K562 (cell line): ENCODE data around the gene GINS1. TPM values are rescaled to one million over a fixed set of nuclear protein-coding genes. Genes with fewer than 3 reads are reported as not detected.

Experiments used
- CHAMP1 ChIP-seq: fragments of 450-650 bp; IDR thresholded peaks from 2 replicates; pipeline ENCODE4 v1.6.1; 2016; ENCODE audit warnings: mild to moderate bottlenecking
- CHD4 ChIP-seq: fragments of 200-600 bp; sonication (generic); IDR thresholded peaks from 3 replicates; pipeline ENCODE4 v1.6.1; 2012; ENCODE audit warnings: low read depth, mild to moderate bottlenecking, mixed read lengths, low read length, inconsistent platforms; ENCODE audit not compliant: insufficient read depth, insufficient replicate concordance, poor library complexity, severe bottlenecking
- GATAD2B ChIP-seq: fragments of 450-650 bp; IDR thresholded peaks from 2 replicates; pipeline ENCODE4 v1.6.1; 2017; ENCODE audit warnings: mild to moderate bottlenecking, borderline replicate concordance
- GMEB1 ChIP-seq: fragments of 250-450 bp; sonication (Bioruptor Pico); IDR thresholded peaks from 2 replicates; pipeline ENCODE4 v1.4.0; 2020; ENCODE audit warnings: mild to moderate bottlenecking
- L3MBTL2 ChIP-seq: fragments of 450-650 bp; IDR thresholded peaks from 2 replicates; pipeline ENCODE4 v1.6.1; 2016; ENCODE audit warnings: mild to moderate bottlenecking, moderate library complexity
- PHTF2 ChIP-seq: fragments of 250-450 bp; sonication (Bioruptor Pico); IDR thresholded peaks from 2 replicates; pipeline ENCODE4 v1.5.0; 2021; ENCODE audit warnings: mild to moderate bottlenecking
- RBM15 ChIP-seq: fragments of 200-400 bp; formaldehyde crosslinking; IDR thresholded peaks from 2 replicates; pipeline ENCODE4 v1.6.1; 2018; ENCODE audit warnings: mild to moderate bottlenecking, low read length, moderate library complexity; ENCODE audit not compliant: insufficient read depth
- RFX5 ChIP-seq: IDR thresholded peaks from 2 replicates; pipeline ENCODE4 v1.6.1; 2011; ENCODE audit warnings: low read depth, mild to moderate bottlenecking, improper control_type of control experiment, low read length
- SOX6 ChIP-seq: fragments of 450-650 bp; IDR thresholded peaks from 2 replicates; pipeline ENCODE4 v1.6.1; 2014; ENCODE audit warnings: mild to moderate bottlenecking
- TAF15 ChIP-seq: fragments of 200-400 bp; formaldehyde crosslinking; IDR thresholded peaks from 2 replicates; pipeline ENCODE4 v1.6.1; 2017; ENCODE audit warnings: mild to moderate bottlenecking, low read depth, low read length, moderate library complexity
- TBP ChIP-seq: optimal IDR thresholded peaks from 2 replicates; pipeline ENCODE3; 2011; ENCODE audit warnings: low read depth, low read length, improper control_type of control experiment
- U2AF1 ChIP-seq: fragments of 200-400 bp; formaldehyde crosslinking; optimal IDR thresholded peaks from 2 replicates; pipeline ENCODE3; 2017; ENCODE audit warnings: mild to moderate bottlenecking, low read depth, low read length, moderate library complexity
- ZNF197 ChIP-seq: fragments of 200-800 bp; sonication (Bioruptor generic); IDR thresholded peaks from 2 replicates; pipeline ENCODE4 v1.6.1; 2016; ENCODE audit warnings: low read depth, missing genetic modification characterization, missing compliant biosample characterization
- ZNF23 ChIP-seq: fragments of 250-450 bp; sonication (Bioruptor Pico); IDR thresholded peaks from 2 replicates; pipeline ENCODE4 v1.4.0; 2020; ENCODE audit warnings: mild to moderate bottlenecking
- ZNF280A ChIP-seq: fragments of 450-650 bp; IDR thresholded peaks from 2 replicates; pipeline ENCODE4 v1.6.1; 2018; ENCODE audit warnings: mild to moderate bottlenecking, low read depth; ENCODE audit not compliant: partially characterized antibody
- ZNF398 ChIP-seq: fragments of 250-450 bp; sonication (Bioruptor Pico); IDR thresholded peaks from 2 replicates; pipeline ENCODE4 v1.8.0; 2021; ENCODE audit warnings: moderate library complexity, mild to moderate bottlenecking, inconsistent platforms
- ZNF561 ChIP-seq: fragments of 450-650 bp; formaldehyde crosslinking; conservative IDR thresholded peaks from 2 replicates; pipeline ENCODE4 v1.4.0; 2020; ENCODE audit warnings: mild to moderate bottlenecking, moderate library complexity
- ZNF655 ChIP-seq: fragments of 250-450 bp; sonication (Bioruptor Pico); IDR thresholded peaks from 2 replicates; pipeline ENCODE4 v1.5.0; 2021
- polyA plus RNA-seq, 8 experiments: library from polyadenylated mRNA; depleted of rRNA in 4 of 8; stranded (reverse) in 5 of 8; unstranded in 3 of 8; fragments of >200 nt; fragmentation: Nextera tagmentation in 2 of 8; fragmentation: Illumina TruSeq in 1 of 8; extraction: Ambion mirVana in 2 of 8; extraction: Trizol in 1 of 8; gene quantifications; 2 replicates each; pipeline versions ENCODE4 v1.2.1 to v1.2.3, GENCODE V29; 2011 to 2014; ENCODE audit warnings: inconsistent platforms in 1 of 8, missing spikeins in 1 of 8
- total RNA-seq, 7 experiments: library from RNA; depleted of rRNA in 6 of 7; stranded (reverse); fragments of >200 nt in 6 of 7; fragmentation: Illumina TruSeq in 2 of 7; extraction: Trizol in 2 of 7; gene quantifications; 2 replicates each; pipeline versions ENCODE4 v1.2.1 to v1.2.3, GENCODE V29; 2011 to 2021; ENCODE audit warnings: low replicate concordance in 1 of 7

Gene GINS1
- total and polyA plus RNA-seq, 9 of the 15 experiments (the other 6 are each of a cell fraction or from before 2014, with no cell fraction given) = 13.1 to 31.8 (median 24.1) TPM

- no peak for TF ChIP-seq RBM15
- no peak for TF ChIP-seq ZNF197 (CRISPR knock-in tag)
- no peak for TF ChIP-seq GMEB1 (CRISPR knock-in tag)
- TF ChIP-seq ZNF398 (CRISPR knock-in tag) = no peak
- TF ChIP-seq CHD4 = no peak
- no peak for TF ChIP-seq ZNF280A
- no peak for TF ChIP-seq CHAMP1
- no peak for TF ChIP-seq ZNF655 (CRISPR knock-in tag)
- no peak for TF ChIP-seq ZNF561
- TF ChIP-seq L3MBTL2 = 0 out of 2 replicates have a peak, but pooled peaks have one; percentile 31
- TF ChIP-seq PHTF2 (CRISPR knock-in tag) = no peak
- no peak for TF ChIP-seq TAF15
- TF ChIP-seq GATAD2B = no peak
- no peak for TF ChIP-seq RFX5
- no peak for TF ChIP-seq SOX6
- peak; percentile 20 for TF ChIP-seq U2AF1
- peak; percentile 62 for TF ChIP-seq TBP
- no peak for TF ChIP-seq ZNF23 (CRISPR knock-in tag)
Measured at GRCh38 chr20:25390538-25391528, 16.6 kb upstream of the GINS1 start, which contains the start of gene ABHD12 (continued).
